BLaER1 (cell line): ENCODE data around the gene LRMDA.

ENCODE experiments used
- H3K27ac ChIP-seq: shearing (Covaris generic); formaldehyde crosslinking; 2 replicates; pipeline ENCODE4 v1.8.1; 2022
- H3K27me3 ChIP-seq: shearing (Covaris generic); formaldehyde crosslinking; 2 replicates; pipeline ENCODE4 v1.8.1; 2022
- H3K36me3 ChIP-seq: shearing (Covaris generic); formaldehyde crosslinking; 2 replicates; pipeline ENCODE4 v1.8.1; 2022
- H3K4me1 ChIP-seq: shearing (Covaris generic); formaldehyde crosslinking; 2 replicates; pipeline ENCODE4 v1.8.1; 2022
- H3K4me2 ChIP-seq: shearing (Covaris generic); formaldehyde crosslinking; 2 replicates; pipeline ENCODE4 v1.8.1; 2022
- H3K4me3 ChIP-seq: shearing (Covaris generic); formaldehyde crosslinking; 2 replicates; pipeline ENCODE4 v1.8.1; 2022
- H3K9ac ChIP-seq: shearing (Covaris generic); formaldehyde crosslinking; 2 replicates; pipeline ENCODE4 v1.8.1; 2022
- H3K9me3 ChIP-seq: shearing (Covaris generic); formaldehyde crosslinking; 2 replicates; pipeline ENCODE4 v1.8.1; 2022
- H4K20me1 ChIP-seq: shearing (Covaris generic); formaldehyde crosslinking; 2 replicates; pipeline ENCODE4 v1.8.1; 2022
- Cebpa-rat ChIP-seq: shearing (Covaris generic); IDR thresholded peaks from 2 replicates; pipeline ENCODE4 v1.8.1; 2022

The LRMDA gene

DNA sequence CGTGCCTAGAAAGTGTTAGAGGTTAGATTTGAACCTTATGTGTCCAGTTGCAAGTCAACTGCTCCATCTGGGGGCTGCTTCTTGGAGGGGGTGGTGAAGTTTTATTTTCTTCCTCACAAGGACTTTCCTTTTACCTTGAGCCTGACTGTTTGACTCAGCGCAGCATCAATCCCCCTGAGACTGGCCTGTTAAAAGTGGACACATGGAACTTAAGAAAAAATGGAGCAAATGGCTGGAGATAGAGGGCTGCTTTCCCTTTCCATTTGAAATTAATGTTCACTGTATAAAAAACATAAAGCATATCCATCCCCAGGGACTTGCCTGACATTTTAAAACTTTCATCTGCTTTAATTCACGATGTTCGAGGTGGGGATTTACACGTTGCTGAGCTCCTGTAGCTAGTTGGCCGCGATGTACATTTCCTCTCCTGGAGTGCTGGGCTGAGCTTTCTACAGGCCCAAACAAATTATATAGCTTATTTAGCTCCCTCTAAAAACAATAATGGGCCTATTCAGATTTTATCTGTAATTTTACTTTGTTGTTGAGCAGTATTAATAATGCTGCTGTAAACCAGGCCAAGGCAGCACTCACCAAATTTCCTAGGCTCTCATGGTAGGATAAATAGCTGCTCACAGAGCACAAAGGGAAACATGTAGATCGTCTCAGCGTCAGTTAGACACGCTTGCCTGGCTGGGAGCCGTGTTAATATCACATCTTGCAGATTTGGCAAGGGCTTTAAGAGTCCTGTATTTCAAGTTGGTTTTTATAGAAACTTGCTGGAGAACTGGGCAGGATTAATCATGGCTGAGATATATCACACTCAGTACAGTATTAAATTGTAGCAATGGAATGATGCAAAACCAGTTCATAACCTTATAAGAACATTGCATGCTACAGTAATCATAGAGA, 251.5 kb downstream of the LRMDA start:
- H3K9me3 ChIP-seq = peaks cover 11% of the 10 kb centered on the region
- H4K20me1 ChIP-seq = no peaks in the 10 kb centered on the region
- H3K27me3 ChIP-seq = no peaks in the 10 kb centered on the region
- no peak overlapping the region for H3K9ac ChIP-seq
- no peak for TF ChIP-seq Cebpa-rat
- H3K4me2 ChIP-seq = no peak overlapping the region
- no peaks in the 10 kb centered on the region for H3K4me1 ChIP-seq
- no peak overlapping the region for H3K4me3 ChIP-seq
- no peaks in the 10 kb centered on the region for H3K36me3 ChIP-seq
- no peak overlapping the region for H3K27ac ChIP-seq

- Histone ChIP-seq H3K9ac (no peak overlapping the region), H3K36me3 (no peaks in the 10 kb centered on the region), H4K20me1 (no peaks in the 10 kb centered on the region), H3K27me3 (no peaks in the 10 kb centered on the region), H3K4me2 (no peak overlapping the region), H3K4me3 (no peak overlapping the region), H3K9me3 (peaks cover 19% of the 10 kb centered on the region), H3K27ac (no peak overlapping the region), H3K4me1 (no peaks in the 10 kb centered on the region)
- no peak for TF ChIP-seq Cebpa-rat
Measured at GRCh38 chr10:75685187-75685586, 253.8 kb downstream of the LRMDA start.

DNA sequence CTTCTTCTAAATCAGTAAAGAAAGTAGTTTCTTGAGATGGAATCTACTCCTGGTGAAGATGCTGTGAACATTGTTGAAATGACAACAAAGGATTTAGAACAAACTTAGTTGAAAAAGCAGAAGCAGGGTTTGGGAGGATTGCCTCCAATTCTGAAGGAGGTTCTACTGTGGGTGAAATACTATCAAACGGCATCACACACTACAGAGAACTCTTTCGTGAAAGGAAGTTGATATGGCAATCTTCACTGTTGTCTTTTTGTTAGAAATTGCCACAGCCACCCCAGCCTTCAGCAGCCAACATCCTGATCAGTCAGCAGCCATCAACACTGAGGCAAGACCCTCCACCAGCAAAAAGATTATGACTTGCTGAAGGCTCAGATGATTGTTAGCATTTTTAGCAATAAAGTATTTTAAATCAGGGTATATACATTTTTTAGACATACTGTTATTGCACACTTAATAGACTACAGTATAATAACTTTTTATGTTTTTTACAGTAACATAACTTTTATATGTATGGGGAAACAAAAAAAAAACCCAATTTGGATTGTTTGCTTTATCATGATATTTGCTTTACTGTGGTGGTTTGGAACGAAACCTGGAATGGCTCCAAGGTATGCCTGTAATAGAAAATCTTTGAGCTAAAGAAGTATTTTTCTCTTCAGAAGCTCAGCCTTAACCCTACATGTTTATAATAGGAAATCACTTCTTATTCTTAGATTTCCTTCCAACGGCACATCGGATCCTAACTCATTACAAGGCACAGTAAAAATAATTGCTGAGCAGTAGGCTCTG, 257.3 kb downstream of the LRMDA start:
- H3K4me1 ChIP-seq = no peaks in the 10 kb centered on the region
- no peak overlapping the region for H3K4me3 ChIP-seq
- no peaks in the 10 kb centered on the region for H3K27me3 ChIP-seq
- no peak overlapping the region for H3K4me2 ChIP-seq
- H4K20me1 ChIP-seq = no peaks in the 10 kb centered on the region
- no peak for TF ChIP-seq Cebpa-rat
- peaks cover 19% of the 10 kb centered on the region for H3K9me3 ChIP-seq
- no peak overlapping the region for H3K27ac ChIP-seq
- no peaks in the 10 kb centered on the region for H3K36me3 ChIP-seq
- no peak overlapping the region for H3K9ac ChIP-seq

GRCh38 chr10:75693489-75693888, 262.1 kb downstream of the LRMDA start:
- no peaks in the 10 kb centered on the region for H3K36me3 ChIP-seq
- TF ChIP-seq Cebpa-rat = no peak
- H3K9ac ChIP-seq = no peak overlapping the region
- no peak overlapping the region for H3K27ac ChIP-seq
- H3K4me2 ChIP-seq = no peak overlapping the region
- H3K27me3 ChIP-seq = no peaks in the 10 kb centered on the region
- H3K4me3 ChIP-seq = no peak overlapping the region
- peaks cover 2% of the 10 kb centered on the region; the same call in 1 of the 2 replicates for H3K9me3 ChIP-seq
- H4K20me1 ChIP-seq = no peaks in the 10 kb centered on the region
- H3K4me1 ChIP-seq = no peaks in the 10 kb centered on the region

GRCh38 chr10:75694269-75694668, 262.8 kb downstream of the LRMDA start:
- H3K27ac ChIP-seq = no peak overlapping the region
- no peaks in the 10 kb centered on the region for H3K36me3 ChIP-seq
- no peaks in the 10 kb centered on the region for H3K27me3 ChIP-seq
- H3K4me2 ChIP-seq = no peak overlapping the region
- H3K9ac ChIP-seq = no peak overlapping the region
- H4K20me1 ChIP-seq = no peaks in the 10 kb centered on the region
- no peak overlapping the region for H3K4me3 ChIP-seq
- H3K9me3 ChIP-seq = no peaks in the 10 kb centered on the region
- no peak for TF ChIP-seq Cebpa-rat
- H3K4me1 ChIP-seq = no peaks in the 10 kb centered on the region

DNA sequence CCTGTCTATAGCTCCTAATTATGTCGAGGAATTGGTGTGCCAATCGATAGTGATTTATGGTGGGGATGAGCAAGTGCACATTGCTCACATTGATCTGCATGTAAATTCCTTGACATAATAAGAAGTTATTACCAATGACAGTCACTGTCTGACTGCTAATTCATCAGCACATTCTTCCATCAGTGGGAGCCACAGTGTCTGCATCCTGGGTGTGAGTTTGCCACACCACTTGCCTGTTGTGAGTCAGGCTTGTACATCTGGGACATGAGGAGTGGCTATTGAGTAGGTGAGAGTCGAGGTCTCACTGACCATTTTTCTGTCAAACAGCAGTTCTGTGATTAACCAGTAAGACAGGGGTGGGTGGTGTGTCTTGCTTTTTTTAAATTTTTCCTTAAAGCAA, 263.4 kb downstream of the LRMDA start:
- no peaks in the 10 kb centered on the region for H3K27me3 ChIP-seq
- H3K27ac ChIP-seq = no peak overlapping the region
- H4K20me1 ChIP-seq = no peaks in the 10 kb centered on the region
- H3K4me3 ChIP-seq = no peak overlapping the region
- H3K9me3 ChIP-seq = no peaks in the 10 kb centered on the region
- H3K4me1 ChIP-seq = no peaks in the 10 kb centered on the region
- H3K36me3 ChIP-seq = no peaks in the 10 kb centered on the region
- TF ChIP-seq Cebpa-rat = no peak
- no peak overlapping the region for H3K9ac ChIP-seq
- H3K4me2 ChIP-seq = no peak overlapping the region

- Histone ChIP-seq H3K27me3 (no peaks in the 10 kb centered on the region), H3K4me3 (no peak overlapping the region), H3K27ac (no peak overlapping the region), H3K9ac (no peak overlapping the region), H3K4me1 (no peaks in the 10 kb centered on the region), H3K9me3 (no peaks in the 10 kb centered on the region), H3K36me3 (no peaks in the 10 kb centered on the region), H3K4me2 (no peak overlapping the region), H4K20me1 (no peaks in the 10 kb centered on the region)
- TF ChIP-seq Cebpa-rat = no peak
Measured at GRCh38 chr10:75695994-75696393, 264.6 kb downstream of the LRMDA start.

GRCh38 chr10:75696536-75696935, 265.1 kb downstream of the LRMDA start:
- H3K27me3 ChIP-seq = no peaks in the 10 kb centered on the region
- H3K4me3 ChIP-seq = no peak overlapping the region
- H3K9me3 ChIP-seq = no peaks in the 10 kb centered on the region
- TF ChIP-seq Cebpa-rat = no peak
- H3K4me1 ChIP-seq = no peaks in the 10 kb centered on the region
- H3K27ac ChIP-seq = no peak overlapping the region
- H4K20me1 ChIP-seq = no peaks in the 10 kb centered on the region
- H3K9ac ChIP-seq = no peak overlapping the region
- H3K36me3 ChIP-seq = no peaks in the 10 kb centered on the region
- no peak overlapping the region for H3K4me2 ChIP-seq

GRCh38 chr10:75703191-75703854, 271.9 kb downstream of the LRMDA start:
- Histone ChIP-seq H3K9ac (no peak overlapping the region), H3K4me2 (no peak overlapping the region), H4K20me1 (no peaks in the 10 kb centered on the region), H3K27me3 (no peaks in the 10 kb centered on the region), H3K9me3 (no peaks in the 10 kb centered on the region), H3K4me1 (no peaks in the 10 kb centered on the region), H3K36me3 (no peaks in the 10 kb centered on the region), H3K27ac (no peak overlapping the region), H3K4me3 (no peak overlapping the region)
- no peak for TF ChIP-seq Cebpa-rat

- TF ChIP-seq Cebpa-rat = no peak
- H3K9ac ChIP-seq = no peak overlapping the region
- H3K9me3 ChIP-seq = no peaks in the 10 kb centered on the region
- H3K36me3 ChIP-seq = no peaks in the 10 kb centered on the region
- H3K4me3 ChIP-seq = no peak overlapping the region
- no peak overlapping the region for H3K4me2 ChIP-seq
- H3K27me3 ChIP-seq = no peaks in the 10 kb centered on the region
- no peak overlapping the region for H3K27ac ChIP-seq
- no peaks in the 10 kb centered on the region for H3K4me1 ChIP-seq
- H4K20me1 ChIP-seq = no peaks in the 10 kb centered on the region
Measured at GRCh38 chr10:75705426-75705825, 274.0 kb downstream of the LRMDA start.
